KMS-11 (cell line): Measurements from ENCODE around the gene SLC20A1.

ENCODE experiments used
- H2AFZ ChIP-seq: fragments of 200-600 bp; sonication (generic); 2 replicates; pipeline ENCODE4 v1.6.1; 2016; ENCODE audit warnings: antibody characterized with exemption, mixed run types, low read depth
- H3K27ac ChIP-seq: fragments of 200-600 bp; sonication (generic); 2 replicates; pipeline ENCODE4 v1.6.1; 2016; ENCODE audit warnings: mild to moderate bottlenecking, mixed run types
- H3K27me3 ChIP-seq: fragments of 200-600 bp; sonication (generic); 2 replicates; pipeline ENCODE4 v1.6.1; 2017; ENCODE audit warnings: mild to moderate bottlenecking, low read depth, mixed run types, moderate library complexity; ENCODE audit not compliant: insufficient read depth
- H3K36me3 ChIP-seq: fragments of 200-600 bp; sonication (generic); 2 replicates; pipeline ENCODE4 v1.6.1; 2017; ENCODE audit warnings: mild to moderate bottlenecking, mixed run types; ENCODE audit not compliant: insufficient read depth
- H3K4me1 ChIP-seq: fragments of 200-600 bp; sonication (generic); 2 replicates; pipeline ENCODE4 v1.6.1; 2016; ENCODE audit warnings: mild to moderate bottlenecking, low read depth, mixed run types; ENCODE audit not compliant: poor library complexity, severe bottlenecking
- H3K4me2 ChIP-seq: fragments of 200-600 bp; sonication (generic); 2 replicates; pipeline ENCODE4 v1.7.0; 2016; ENCODE audit warnings: mild to moderate bottlenecking, mixed run types
- H3K4me3 ChIP-seq: fragments of 200-600 bp; sonication (generic); IDR thresholded peaks from 2 replicates; pipeline ENCODE4 v1.6.1; 2017; ENCODE audit warnings: low read depth, low read length, mixed read lengths; ENCODE audit not compliant: insufficient read depth
- H3K79me2 ChIP-seq: fragments of 200-600 bp; sonication (generic); 2 replicates; pipeline ENCODE4 v1.6.1; 2016; ENCODE audit warnings: low read depth, mixed run types; ENCODE audit not compliant: insufficient read depth
- H3K9ac ChIP-seq: fragments of 200-600 bp; sonication (generic); 2 replicates; pipeline ENCODE4 v1.6.1; 2016; ENCODE audit warnings: mild to moderate bottlenecking, mixed run types
- H4K20me1 ChIP-seq: fragments of 200-600 bp; sonication (generic); 2 replicates; pipeline ENCODE4 v1.6.1; 2016; ENCODE audit warnings: mild to moderate bottlenecking, mixed run types; ENCODE audit not compliant: insufficient read depth
- CTCF ChIP-seq: fragments of 200-600 bp; sonication (generic); conservative IDR thresholded peaks from 2 replicates; pipeline ENCODE4 v1.6.1; 2017; ENCODE audit warnings: low read depth, mild to moderate bottlenecking, antibody characterized with exemption, low read length, moderate library complexity, mixed read lengths

SLC20A1 gene

GRCh38 chr2:112602917-112603316 is 42.8 kb upstream of the SLC20A1 start:
- no peak overlapping the region for H2AFZ ChIP-seq
- no peaks in the 10 kb centered on the region for H3K27me3 ChIP-seq
- no peaks in the 10 kb centered on the region for H3K36me3 ChIP-seq
- no peak overlapping the region for H3K4me3 ChIP-seq
- H3K27ac ChIP-seq: no peak overlapping the region
- TF ChIP-seq CTCF: no peak
- no peaks in the 10 kb centered on the region for H4K20me1 ChIP-seq
- H3K4me1 ChIP-seq: peaks cover 4% of the 10 kb centered on the region
- H3K9ac ChIP-seq: no peak overlapping the region
- H3K4me2 ChIP-seq: no peak overlapping the region
- no peaks in the 10 kb centered on the region for H3K79me2 ChIP-seq

GRCh38 chr2:112603731-112604130 is 42.0 kb upstream of the SLC20A1 start:
- Histone ChIP-seq H2AFZ (no peak overlapping the region), H3K4me1 (peaks cover 4% of the 10 kb centered on the region), H3K36me3 (no peaks in the 10 kb centered on the region), H3K27ac (no peak overlapping the region), H4K20me1 (no peaks in the 10 kb centered on the region), H3K79me2 (no peaks in the 10 kb centered on the region), H3K27me3 (no peaks in the 10 kb centered on the region), H3K4me2 (no peak overlapping the region), H3K9ac (no peak overlapping the region), H3K4me3 (no peak overlapping the region)
- TF ChIP-seq CTCF: no peak

- H3K36me3 ChIP-seq: no peaks in the 10 kb centered on the region
- no peak overlapping the region for H3K9ac ChIP-seq
- no peaks in the 10 kb centered on the region for H3K27me3 ChIP-seq
- no peaks in the 10 kb centered on the region for H4K20me1 ChIP-seq
- no peak overlapping the region for H2AFZ ChIP-seq
- no peaks in the 10 kb centered on the region for H3K79me2 ChIP-seq
- H3K4me3 ChIP-seq: no peak overlapping the region
- no peak overlapping the region for H3K4me2 ChIP-seq
- peaks cover 4% of the 10 kb centered on the region for H3K4me1 ChIP-seq
- no peak overlapping the region for H3K27ac ChIP-seq
- TF ChIP-seq CTCF: no peak
Measured at GRCh38 chr2:112604952-112605351, 40.8 kb upstream of the SLC20A1 start.

- Histone ChIP-seq H3K27me3 (no peaks in the 10 kb centered on the region), H3K9ac (no peak overlapping the region), H3K4me3 (no peak overlapping the region), H3K36me3 (no peaks in the 10 kb centered on the region), H3K27ac (no peak overlapping the region), H3K4me2 (no peak overlapping the region), H4K20me1 (no peaks in the 10 kb centered on the region), H3K79me2 (no peaks in the 10 kb centered on the region), H3K4me1 (no peaks in the 10 kb centered on the region), H2AFZ (no peak overlapping the region)
- TF ChIP-seq CTCF: no peak
Measured at GRCh38 chr2:112605926-112606325, 39.8 kb upstream of the SLC20A1 start.
